ENCODE data around the gene STX19.

Gene STX19

GRCh38 chr3:94008253-94008652 lies 20.1 kb downstream of the STX19 start:
- no peaks in the 10 kb centered on the region for H3F3A ChIP-seq (ENCODE audit: insufficient read depth, low read length)
- no peak overlapping the region for H2AFZ ChIP-seq (ENCODE audit: low read length)
- no peak overlapping the region for H3K4me2 ChIP-seq (ENCODE audit: low read length)
- no peak overlapping the region for H3K9ac ChIP-seq (ENCODE audit: low read length)
- no peaks in the 10 kb centered on the region for H3K9me3 ChIP-seq (ENCODE audit: low read length)
- no peaks in the 10 kb centered on the region for H3K27me3 ChIP-seq (ENCODE audit: insufficient read depth, low read length)
- no peak overlapping the region for H3K27ac ChIP-seq (ENCODE audit: low read depth, low read length, poor library complexity, severe bottlenecking)
- 0 out of 2 replicates have a peak, but pooled peaks cover 5% of the 10 kb centered on the region for H3K36me3 ChIP-seq (ENCODE audit: insufficient read depth, low read length)
- peaks cover 5% of the 10 kb centered on the region for H3K4me1 ChIP-seq (ENCODE audit: insufficient read depth, low read length, severe bottlenecking)
- H3K79me2 ChIP-seq (ENCODE audit: insufficient read depth, low read length) = no peaks in the 10 kb centered on the region
- H4K20me1 ChIP-seq (ENCODE audit: insufficient read depth, low read length) = no peaks in the 10 kb centered on the region
- H3K4me3 ChIP-seq (ENCODE audit: low read depth, low read length, poor library complexity, severe bottlenecking) = no peak overlapping the region
- TF ChIP-seq CTCF (IDR thresholded peaks at IDR 0.05; ENCODE audit: low read length) (no peak), EZH2 (IDR thresholded peaks at IDR 0.05; ENCODE audit: borderline replicate concordance, low read length) (no peak)
- no peaks in the 10 kb centered on the region for H3K9me2 ChIP-seq (ENCODE audit: low read depth, low read length)

GRCh38 chr3:94004301-94004910 lies 24.0 kb downstream of the STX19 start:
- no peaks in the 10 kb centered on the region for H3K27me3 ChIP-seq (ENCODE audit: insufficient read depth, low read length)
- no peak overlapping the region for H3K27ac ChIP-seq (ENCODE audit: low read depth, low read length, poor library complexity, severe bottlenecking)
- no peaks in the 10 kb centered on the region for H3K9me2 ChIP-seq (ENCODE audit: low read depth, low read length)
- H3K79me2 ChIP-seq (ENCODE audit: insufficient read depth, low read length) = no peaks in the 10 kb centered on the region
- no peaks in the 10 kb centered on the region for H3F3A ChIP-seq (ENCODE audit: insufficient read depth, low read length)
- H3K36me3 ChIP-seq (ENCODE audit: insufficient read depth, low read length) = 0 out of 2 replicates have a peak, but pooled peaks cover 5% of the 10 kb centered on the region
- H3K4me1 ChIP-seq (ENCODE audit: insufficient read depth, low read length, severe bottlenecking) = peaks cover 5% of the 10 kb centered on the region
- H4K20me1 ChIP-seq (ENCODE audit: insufficient read depth, low read length) = no peaks in the 10 kb centered on the region
- H3K9me3 ChIP-seq (ENCODE audit: low read length) = no peaks in the 10 kb centered on the region
- H3K9ac ChIP-seq (ENCODE audit: low read length) = no peak overlapping the region
- peak overlapping the region; percentile 42; the same call in 1 of the 2 replicates for H3K4me2 ChIP-seq (ENCODE audit: low read length)
- TF ChIP-seq EZH2 (IDR thresholded peaks at IDR 0.05; ENCODE audit: borderline replicate concordance, low read length) (no peak), CTCF (IDR thresholded peaks at IDR 0.05; ENCODE audit: low read length) (peak; percentile 90)
- no peak overlapping the region for H2AFZ ChIP-seq (ENCODE audit: low read length)
- no peak overlapping the region for H3K4me3 ChIP-seq (ENCODE audit: low read depth, low read length, poor library complexity, severe bottlenecking)

GRCh38 chr3:94001827-94002495 lies 26.4 kb downstream of the STX19 start:
- H3K4me3 ChIP-seq (ENCODE audit: low read depth, low read length, poor library complexity, severe bottlenecking) = no peak overlapping the region
- H3K27ac ChIP-seq (ENCODE audit: low read depth, low read length, poor library complexity, severe bottlenecking) = no peak overlapping the region
- H3K27me3 ChIP-seq (ENCODE audit: insufficient read depth, low read length) = no peaks in the 10 kb centered on the region
- no peak overlapping the region for H3K4me2 ChIP-seq (ENCODE audit: low read length)
- H2AFZ ChIP-seq (ENCODE audit: low read length) = no peak overlapping the region
- H3F3A ChIP-seq (ENCODE audit: insufficient read depth, low read length) = no peaks in the 10 kb centered on the region
- H4K20me1 ChIP-seq (ENCODE audit: insufficient read depth, low read length) = no peaks in the 10 kb centered on the region
- no peaks in the 10 kb centered on the region for H3K9me3 ChIP-seq (ENCODE audit: low read length)
- H3K79me2 ChIP-seq (ENCODE audit: insufficient read depth, low read length) = no peaks in the 10 kb centered on the region
- H3K9ac ChIP-seq (ENCODE audit: low read length) = no peak overlapping the region
- TF ChIP-seq CTCF (IDR thresholded peaks at IDR 0.05; ENCODE audit: low read length) (no peak), EZH2 (IDR thresholded peaks at IDR 0.05; ENCODE audit: borderline replicate concordance, low read length) (no peak)
- H3K36me3 ChIP-seq (ENCODE audit: insufficient read depth, low read length) = no peaks in the 10 kb centered on the region
- no peaks in the 10 kb centered on the region for H3K9me2 ChIP-seq (ENCODE audit: low read depth, low read length)
- peaks cover 5% of the 10 kb centered on the region for H3K4me1 ChIP-seq (ENCODE audit: insufficient read depth, low read length, severe bottlenecking)
